GM19035 (cell line): Measurements from ENCODE around the gene FAM114A2.

Experiments used
- ATAC-seq: cut with Tn5 transposase; IDR thresholded peaks from one replicate; pipeline ENCODE4 v1.9.1; 2021; ENCODE audit not compliant: unreplicated experiment

The FAM114A2 gene

DNA sequence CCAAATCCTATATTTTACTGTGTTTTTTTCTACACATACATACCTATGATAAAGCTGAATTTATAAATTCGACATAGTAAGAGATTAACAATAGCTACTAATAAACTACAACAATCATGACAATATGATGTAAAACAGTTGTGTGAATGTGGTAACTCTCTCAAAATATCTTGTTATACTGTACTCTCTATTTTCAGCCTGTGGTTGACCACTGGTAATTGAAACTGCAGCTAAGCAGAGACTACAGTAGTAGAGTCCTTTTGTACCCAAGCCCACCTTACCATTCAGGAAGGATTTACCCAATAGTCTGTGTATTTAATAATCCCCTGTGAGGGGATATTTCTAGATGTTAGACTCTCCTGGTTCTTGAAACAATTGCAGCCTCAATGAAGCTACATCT lies 86.7 kb downstream of the FAM114A2 start:
- no peak for ATAC-seq

DNA sequence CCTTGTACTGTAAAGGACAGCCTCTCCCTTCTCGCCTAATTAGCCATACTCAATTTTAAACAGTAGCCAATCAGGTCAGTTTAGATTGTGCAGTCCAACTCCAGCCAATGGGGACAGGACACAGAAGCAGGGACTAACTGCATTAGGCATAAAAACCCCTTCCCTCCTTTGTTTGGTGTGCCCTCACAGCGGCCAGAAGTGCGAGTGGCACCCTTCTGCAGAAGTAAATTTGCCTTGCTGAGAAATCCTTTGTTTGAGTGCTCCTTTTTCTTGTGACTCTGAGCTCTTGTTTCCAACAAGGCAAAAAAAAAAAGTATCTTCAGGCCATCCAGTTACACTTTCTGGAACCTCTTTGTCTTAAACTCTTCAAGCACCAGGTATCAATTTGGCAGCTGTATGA lies 97.4 kb downstream of the FAM114A2 start:
- no peak for ATAC-seq
